Aorta (tissue), 5 donors: ENCODE measurements around the gene FOXL2. TPM values are rescaled to one million over a fixed set of nuclear protein-coding genes. Genes with fewer than 3 reads are reported as not detected.

Experiments
- ATAC-seq: fragments of 200-7000 bp; cut with Tn5 transposase; one replicate; pipeline ENCODE4 v1.9.1; 2022; ENCODE audit warnings: moderate library complexity; ENCODE audit not compliant: low FRiP score
- DNase-seq, 2 donors: peaks; one replicate each; pipeline ENCODE4 v3.0.0-alpha.2; 2020
- H3K27ac ChIP-seq, 2 donors: one replicate each; pipeline ENCODE4 v1.5.1; 2013; ENCODE audit warnings: low read length in 2 of 2, mild to moderate bottlenecking in 2 of 2, moderate library complexity in 2 of 2, control low read depth in 1 of 2, inconsistent platforms in 1 of 2, low read depth in 1 of 2
- H3K27me3 ChIP-seq, 2 donors: one replicate each; pipeline ENCODE4 v1.6.1; 2013; ENCODE audit warnings: control low read depth in 1 of 2, low read length in 1 of 2, mild to moderate bottlenecking in 1 of 2, moderate library complexity in 1 of 2; ENCODE audit not compliant: insufficient read depth in 2 of 2, control insufficient read depth in 1 of 2
- H3K36me3 ChIP-seq, 2 donors: one replicate each; pipeline ENCODE4 v1.6.1; 2013; ENCODE audit warnings: control low read depth in 1 of 2, low read length in 1 of 2, mild to moderate bottlenecking in 1 of 2; ENCODE audit not compliant: insufficient read depth in 2 of 2, control insufficient read depth in 1 of 2
- H3K4me1 ChIP-seq, 2 donors: one replicate each; pipeline ENCODE4 v1.6.1; 2013; ENCODE audit warnings: low read length in 2 of 2, control low read depth in 1 of 2, mild to moderate bottlenecking in 1 of 2, moderate library complexity in 1 of 2; ENCODE audit not compliant: insufficient read depth in 2 of 2, control insufficient read depth in 1 of 2
- H3K4me3 ChIP-seq, 2 donors: one replicate each; pipeline ENCODE4 v1.5.1; 2013; ENCODE audit warnings: low read length in 2 of 2, control low read depth in 1 of 2, mild to moderate bottlenecking in 1 of 2
- H3K9me3 ChIP-seq: one replicate; pipeline ENCODE4 v1.6.1; 2013; ENCODE audit warnings: mild to moderate bottlenecking, low read length; ENCODE audit not compliant: control insufficient read depth
- WGBS, 2 donors: extraction: QIAGEN DNeasy Blood & Tissue Kit; methylation state at CpG; one replicate each; pipeline ENCODE4 v1.1.7; 2013; 5-methylcytosine and 5-hydroxymethylcytosine counted together
- intact Hi-C, 2 donors: fragments of 100-400 bp; cut with DNase I; formaldehyde crosslinking; loops; one replicate each; pipeline versions ENCODE4 v1.14.2 to v1.15.0; 2022
- polyA plus RNA-seq, 2 donors: library from polyadenylated mRNA; stranded (reverse); fragments of 200-250 nt; gene quantifications; one replicate each; pipeline ENCODE4 v1.2.3, GENCODE V29; 2013
- total RNA-seq, 2 donors: library from RNA; stranded (reverse); fragmentation: NEBNext Ultra II Directional; extraction: Animal tissue kit (Norgen Biotek cat#: 25700); gene quantifications; one replicate each; pipeline ENCODE4 v1.2.1, GENCODE V29; 2021
- donor health status: healthy with polysubstance abuse.
- donor health status: Bipolar disorder and iron deficiency.
- donor health status: DM: no; HTN: no; CAD: no.
- donor health status: DM: no; HTN: no; CAD: no.
- donor health status: DM: yes; HTN: yes; CAD: no.

FOXL2 gene
- total and polyA plus RNA-seq, 4 donors = not detected

GRCh38 chr3:138913766-138914165 is 33.2 kb downstream of the FOXL2 start:
- Histone ChIP-seq H3K27ac (no peak overlapping the region), H3K4me1 (no peaks in the 10 kb centered on the region), H3K36me3 (no peaks in the 10 kb centered on the region), H3K27me3 (no peaks in the 10 kb centered on the region), H3K4me3 (no peak overlapping the region), H3K9me3 (no peaks in the 10 kb centered on the region)
- ATAC-seq = no peak
- 89 to 91% methylated on average over 3 of the region's 3 CpGs for WGBS, 2 donors
- no peak for DNase-seq
- intact Hi-C loops = loop anchor here in 1 of 2 donors (2.0 to 10.0 kb wide), 2 partner anchors 79 to 439 kb away; partner anchors contain the start of gene PIK3CB

- ATAC-seq (no peak), DNase-seq (no peak)
- H3K4me1 ChIP-seq = no peaks in the 10 kb centered on the region
- no peaks in the 10 kb centered on the region for H3K9me3 ChIP-seq
- 83% methylated on average over 4 of the region's 4 CpGs for WGBS, 2 donors
- no peaks in the 10 kb centered on the region for H3K27me3 ChIP-seq
- H3K36me3 ChIP-seq = no peaks in the 10 kb centered on the region
- intact Hi-C loops = loop anchor here in 1 of 2 donors (10.0 kb wide), 1 partner anchor 437 kb away; no protein-coding TSS in a partner anchor
- H3K4me3 ChIP-seq = no peak overlapping the region
- H3K27ac ChIP-seq = no peak overlapping the region
These were observed 34.7 kb downstream of the FOXL2 start for GRCh38 chr3:138912237-138912636.

DNA sequence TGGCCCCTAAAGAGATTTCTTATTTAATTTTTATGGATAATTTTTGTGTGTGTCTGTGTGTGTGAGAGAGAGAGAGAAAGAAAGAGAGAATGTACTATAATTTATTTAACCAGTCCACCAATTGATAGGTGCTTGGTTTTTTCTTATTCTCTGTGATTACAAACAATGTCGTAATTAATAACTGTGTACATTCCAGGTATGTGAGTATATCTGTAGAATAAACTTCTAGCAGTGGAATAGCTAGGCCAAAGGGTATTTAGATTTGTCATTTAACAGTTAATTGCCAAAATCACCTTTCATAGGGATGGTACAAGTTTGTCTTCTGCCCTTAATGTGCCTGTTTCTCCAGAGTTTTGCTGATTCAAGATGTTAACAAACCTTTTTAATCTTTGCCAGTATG is 35.3 kb downstream of the FOXL2 start:
- Histone ChIP-seq H3K9me3 (no peaks in the 10 kb centered on the region), H3K27me3 (no peaks in the 10 kb centered on the region), H3K36me3 (no peaks in the 10 kb centered on the region), H3K27ac (no peak overlapping the region), H3K4me3 (no peak overlapping the region), H3K4me1 (no peaks in the 10 kb centered on the region)
- ATAC-seq (no peak), DNase-seq (no peak)
- intact Hi-C loops = loop anchor here in 1 of 2 donors (10.0 kb wide), 1 partner anchor 437 kb away; no protein-coding TSS in a partner anchor
- 97% methylated on average over 1 of the region's 1 CpG for WGBS, 2 donors

- Histone ChIP-seq H3K27me3 (no peaks in the 10 kb centered on the region), H3K36me3 (peaks cover 0 to 2% of the 10 kb centered on the region in 2 donors), H3K9me3 (no peaks in the 10 kb centered on the region), H3K4me1 (no peaks in the 10 kb centered on the region), H3K4me3 (no peak overlapping the region), H3K27ac (no peak overlapping the region)
- DNase-seq (no peak), ATAC-seq (no peak)
- intact Hi-C loops = loop anchor here in 1 of 2 donors (10.0 kb wide), 1 partner anchor 435 kb away; no protein-coding TSS in a partner anchor
These were observed 37.0 kb downstream of the FOXL2 start for GRCh38 chr3:138909904-138910303.

DNA sequence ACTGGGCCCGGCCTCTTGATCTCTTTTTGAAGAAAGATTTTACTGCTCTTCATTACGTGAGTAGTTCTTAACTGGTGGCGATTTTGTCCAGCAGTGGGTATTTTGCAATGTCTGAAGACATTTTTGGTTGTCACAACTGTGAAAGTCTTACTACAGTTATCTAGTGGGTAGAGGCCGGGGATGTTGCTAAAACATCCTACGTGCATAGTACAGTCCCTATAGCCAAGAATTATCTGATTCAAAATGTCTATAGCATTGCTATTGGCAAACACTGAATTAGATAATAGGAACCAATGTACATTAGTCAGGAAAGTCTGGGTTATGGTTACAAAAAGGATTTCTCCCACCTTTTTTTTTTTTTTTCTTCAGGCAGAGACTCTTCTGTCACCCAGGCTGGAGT is 38.1 kb downstream of the FOXL2 start:
- no peak overlapping the region for H3K4me3 ChIP-seq
- 94 to 97% methylated on average over 5 of the region's 5 CpGs for WGBS, 2 donors
- no peaks in the 10 kb centered on the region for H3K9me3 ChIP-seq
- intact Hi-C loops = no loop called here
- H3K4me1 ChIP-seq = no peaks in the 10 kb centered on the region
- no peak overlapping the region for H3K27ac ChIP-seq
- no peak for ATAC-seq
- no peaks in the 10 kb centered on the region for H3K27me3 ChIP-seq
- H3K36me3 ChIP-seq = peaks cover 0 to 2% of the 10 kb centered on the region in 2 donors
- DNase-seq = no peak

- H3K4me1 ChIP-seq = no peaks in the 10 kb centered on the region
- H3K9me3 ChIP-seq = no peaks in the 10 kb centered on the region
- intact Hi-C loops = no loop called here
- no peak for DNase-seq
- ATAC-seq = no peak
- H3K27me3 ChIP-seq = no peaks in the 10 kb centered on the region
- peaks cover 0 to 2% of the 10 kb centered on the region in 2 donors for H3K36me3 ChIP-seq
- no peak overlapping the region for H3K27ac ChIP-seq
- H3K4me3 ChIP-seq = no peak overlapping the region
- WGBS, 2 donors = 85 to 88% methylated on average over 3 of the region's 3 CpGs
These were observed 39.4 kb downstream of the FOXL2 start for GRCh38 chr3:138907539-138907938.

- H3K9me3 ChIP-seq = no peaks in the 10 kb centered on the region
- peaks cover 0 to 2% of the 10 kb centered on the region in 2 donors for H3K36me3 ChIP-seq
- ATAC-seq = no peak
- no peaks in the 10 kb centered on the region for H3K27me3 ChIP-seq
- intact Hi-C loops = no loop called here
- no peak overlapping the region for H3K27ac ChIP-seq
- WGBS, 2 donors = 67 to 73% methylated on average over 1 of the region's 1 CpG
- H3K4me1 ChIP-seq = peaks cover 0 to 6% of the 10 kb centered on the region in 2 donors
- H3K4me3 ChIP-seq = no peak overlapping the region
- no peak for DNase-seq
These were observed 44.8 kb downstream of the FOXL2 start for GRCh38 chr3:138902171-138902570.

DNA sequence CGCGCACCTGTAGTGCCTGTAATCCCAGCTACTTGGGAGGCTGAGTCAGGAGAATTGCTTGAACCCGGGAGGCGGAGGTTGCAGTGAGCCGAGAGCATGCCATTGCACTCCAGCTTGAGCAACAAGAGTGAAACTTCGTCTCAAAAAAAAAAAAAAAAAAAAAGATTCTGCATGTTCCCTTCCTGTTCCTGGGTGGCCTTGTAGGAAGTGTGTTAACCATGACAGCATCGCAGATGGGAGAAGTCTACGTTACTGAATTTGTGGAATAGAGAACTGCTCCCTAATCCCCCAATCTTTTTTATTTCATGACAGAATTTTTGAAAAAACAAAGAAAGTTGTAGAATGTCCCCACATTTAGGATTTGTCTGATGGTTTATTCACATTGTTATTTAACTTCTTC is 45.4 kb downstream of the FOXL2 start:
- no peak overlapping the region for H3K27ac ChIP-seq
- no peaks in the 10 kb centered on the region for H3K27me3 ChIP-seq
- DNase-seq = no peak
- peaks cover 0 to 6% of the 10 kb centered on the region in 2 donors for H3K4me1 ChIP-seq
- WGBS, 2 donors = 59 to 66% methylated on average over 8 of the region's 8 CpGs
- H3K4me3 ChIP-seq = no peak overlapping the region
- no peaks in the 10 kb centered on the region for H3K9me3 ChIP-seq
- intact Hi-C loops = no loop called here
- ATAC-seq = no peak
- peaks cover 0 to 2% of the 10 kb centered on the region in 2 donors for H3K36me3 ChIP-seq

- no peak overlapping the region for H3K27ac ChIP-seq
These were observed 47.5 kb downstream of the FOXL2 start for GRCh38 chr3:138899351-138899991.

More at GRCh38 chr3:138899351-138899991, 47.5 kb downstream of the FOXL2 start:
- WGBS, 2 donors = 86 to 89% methylated on average over 5 of the region's 5 CpGs
- Histone ChIP-seq H3K4me3 (no peak overlapping the region), H3K9me3 (no peaks in the 10 kb centered on the region), H3K4me1 (peaks cover 0 to 6% of the 10 kb centered on the region in 2 donors), H3K36me3 (no peaks in the 10 kb centered on the region), H3K27me3 (no peaks in the 10 kb centered on the region)
- no peak for DNase-seq
- ATAC-seq = no peak
- intact Hi-C loops = no loop called here
